Activated naive CD8-positive, alpha-beta T cell treated with anti-CD3 and anti-CD28 coated beads, Interleukin-2, amount 10 ng/mL, durations not matched to agents 7 days and 5 days (primary cell): ENCODE data around the gene RAB9A. TPM values are rescaled to one million over a fixed set of nuclear protein-coding genes. Genes with fewer than 3 reads are reported as not detected.
"Not testable (repeated sequence)": the region's sequence is repeated elsewhere in the genome, so short reads cannot be mapped to it uniquely, and the experiment has no call there.

Source experiments
- ATAC-seq: fragments of 150-1000 bp; cut with Tn5 transposase; one replicate; pipeline ENCODE4 v1.10.0; 2021; ENCODE audit warnings: low read depth, moderate library complexity
- POLR2A ChIA-PET: fragments of 350-600 bp; sonication (Branson Sonifier 250); formaldehyde crosslinking; loops from one replicate; lab custom pipeline; 2021; ENCODE audit warnings: antibody characterized with exemption; lab: Charles Lee
- DNase-seq: peaks from one replicate; pipeline ENCODE4 v3.0.0; 2021
- H3K27ac Mint-ChIP-seq: one replicate; pipeline ENCODE4 v1.8.0; 2022; ENCODE audit warnings: mild to moderate bottlenecking, mixed read lengths
- H3K27me3 Mint-ChIP-seq: one replicate; pipeline ENCODE4 v1.8.0; 2022; ENCODE audit warnings: mild to moderate bottlenecking, moderate library complexity, mixed read lengths
- H3K36me3 Mint-ChIP-seq: one replicate; pipeline ENCODE4 v1.8.0; 2021; ENCODE audit warnings: mild to moderate bottlenecking, mixed read lengths
- H3K4me1 Mint-ChIP-seq: one replicate; pipeline ENCODE4 v1.8.0; 2021; ENCODE audit warnings: mixed read lengths
- H3K4me3 Mint-ChIP-seq: one replicate; pipeline ENCODE4 v1.8.0; 2022; ENCODE audit warnings: mild to moderate bottlenecking, moderate library complexity, mixed read lengths
- H3K9me3 Mint-ChIP-seq: one replicate; pipeline ENCODE4 v1.8.0; 2021; ENCODE audit warnings: mixed read lengths
- total RNA-seq, 2 experiments: library from RNA; stranded (reverse); gene quantifications; one replicate each; pipeline ENCODE4 v1.2.3, GENCODE V29; 2021

RAB9A gene
- total RNA-seq, 2 experiments from 2014 or later = 13.4 to 18.3 TPM

GRCh38 chrX:13721819-13722519 lies 33.0 kb downstream of the RAB9A start:
- Mint-ChIP-seq H3K36me3 (peaks cover 46% of the 10 kb centered on the region), H3K9me3 (peaks cover 2% of the 10 kb centered on the region), H3K4me3 (no peak overlapping the region), H3K4me1 (peaks cover 32% of the 10 kb centered on the region), H3K27ac (peak overlapping the region; percentile 48), H3K27me3 (no peaks in the 10 kb centered on the region)
- ATAC-seq (no peak), DNase-seq (no peak)
- POLR2A ChIA-PET = interaction anchor here (0.7 to 1.3 kb wide), 2 partner anchors 13 to 307 kb away, joined by 7 to 10 read pairs; partner anchors contain the start of genes OFD1 and TRAPPC2

GRCh38 chrX:13724878-13725277 lies 36.0 kb downstream of the RAB9A start:
- not testable (repeated sequence) for DNase-seq, ATAC-seq, H3K9me3 Mint-ChIP-seq, H3K4me3 Mint-ChIP-seq, H3K27me3 Mint-ChIP-seq
- peaks cover 25% of the 10 kb centered on the region for H3K4me1 Mint-ChIP-seq
- H3K36me3 Mint-ChIP-seq = peaks cover 61% of the 10 kb centered on the region
- POLR2A ChIA-PET = interaction anchor here (2.1 kb wide), 1 partner anchor 10 kb away, joined by 7 read pairs; the partner anchor contains the start of genes OFD1 and TRAPPC2
- H3K27ac Mint-ChIP-seq = peak overlapping the region; percentile 30

GRCh38 chrX:13726583-13726982 lies 37.7 kb downstream of the RAB9A start:
- Mint-ChIP-seq H3K4me1 (peaks cover 27% of the 10 kb centered on the region), H3K36me3 (peaks cover 72% of the 10 kb centered on the region), H3K27ac (peak overlapping the region; percentile 21)
- not testable (repeated sequence) for H3K27me3 Mint-ChIP-seq, DNase-seq, H3K4me3 Mint-ChIP-seq, ATAC-seq, H3K9me3 Mint-ChIP-seq
- POLR2A ChIA-PET = interaction anchor here (2.1 kb wide), 1 partner anchor 8 kb away, joined by 7 read pairs; the partner anchor contains the start of genes OFD1 and TRAPPC2

GRCh38 chrX:13730523-13730922 lies 41.6 kb downstream of the RAB9A start:
- POLR2A ChIA-PET, ATAC-seq: not testable (repeated sequence)

GRCh38 chrX:13732246-13733067 lies 43.5 kb downstream of the RAB9A start:
- peaks cover 49% of the 10 kb centered on the region for H3K36me3 Mint-ChIP-seq

More at GRCh38 chrX:13730523-13730922, 41.6 kb downstream of the RAB9A start:
- Mint-ChIP-seq H3K36me3 (peaks cover 63% of the 10 kb centered on the region), H3K4me1 (peaks cover 33% of the 10 kb centered on the region)
- H3K4me3 Mint-ChIP-seq, H3K9me3 Mint-ChIP-seq, DNase-seq, H3K27ac Mint-ChIP-seq, H3K27me3 Mint-ChIP-seq: not testable (repeated sequence)

GRCh38 chrX:13733506-13733905 lies 44.6 kb downstream of the RAB9A start:
- Mint-ChIP-seq H3K27ac (peak overlapping the region; percentile 97), H3K36me3 (peaks cover 39% of the 10 kb centered on the region), H3K27me3 (no peaks in the 10 kb centered on the region), H3K9me3 (no peaks in the 10 kb centered on the region), H3K4me1 (peaks cover 23% of the 10 kb centered on the region), H3K4me3 (peak overlapping the region; percentile 99)
- POLR2A ChIA-PET = interaction anchor here (1.2 to 2.2 kb wide), 8 partner anchors 8 to 80 kb away, joined by 3 to 21 read pairs (median 7); partner anchors contain the start of genes RAB9A and TCEANC
- no peak for DNase-seq
- ATAC-seq = no peak

More at GRCh38 chrX:13732246-13733067, 43.5 kb downstream of the RAB9A start:
- peaks cover 25% of the 10 kb centered on the region for H3K4me1 Mint-ChIP-seq
- H3K9me3 Mint-ChIP-seq = no peaks in the 10 kb centered on the region
- no peak for DNase-seq
- no peak overlapping the region for H3K27ac Mint-ChIP-seq
- no peak for ATAC-seq
- H3K4me3 Mint-ChIP-seq = peak overlapping the region; percentile 45
- no peaks in the 10 kb centered on the region for H3K27me3 Mint-ChIP-seq
- POLR2A ChIA-PET = interaction anchor here (1.0 kb wide), 1 partner anchor 672 kb away, joined by 3 read pairs; no protein-coding TSS in a partner anchor

GRCh38 chrX:13734278-13735172 lies 45.6 kb downstream of the RAB9A start, which contains the start of the genes OFD1 and TRAPPC2:
TSS of gene OFD1 (plus strand) at chrX:13734748. CDS start at chrX:13735072, 324 bp downstream.
TSS of gene TRAPPC2 (minus strand) at chrX:13734620. CDS start at chrX:13719963, 14,657 bp downstream.
- peak within 1 kb of the TSS; percentile 99 for H3K4me3 Mint-ChIP-seq
- H3K27me3 Mint-ChIP-seq = no peaks in the 10 kb centered on the region
- peaks cover 23% of the 10 kb centered on the region for H3K4me1 Mint-ChIP-seq
- peaks cover 30% of the 10 kb centered on the region for H3K36me3 Mint-ChIP-seq
- H3K27ac Mint-ChIP-seq = peak within 1 kb of the TSS; percentile 97
- H3K9me3 Mint-ChIP-seq = no peaks in the 10 kb centered on the region
- POLR2A ChIA-PET = interaction anchor here (0.6 to 2.2 kb wide), 21 partner anchors 8 to 1601 kb away, joined by 3 to 21 read pairs (median 4); partner anchors contain the start of genes GEMIN8, RAB9A, TCEANC and TMSB4X
- ATAC-seq = peak; percentile 98
- peak; percentile 88 for DNase-seq

- Mint-ChIP-seq H3K36me3 (peaks cover 18% of the 10 kb centered on the region), H3K4me1 (peaks cover 17% of the 10 kb centered on the region), H3K27ac (peak overlapping the region; percentile 27), H3K9me3 (no peaks in the 10 kb centered on the region), H3K27me3 (no peaks in the 10 kb centered on the region), H3K4me3 (no peak overlapping the region)
- no peak for DNase-seq
- ATAC-seq = no peak
- POLR2A ChIA-PET = no interaction called here
These were observed 52.8 kb downstream of the RAB9A start for GRCh38 chrX:13741695-13742094.

GRCh38 chrX:13742397-13743176 lies 53.7 kb downstream of the RAB9A start:
- H3K36me3 Mint-ChIP-seq = peaks cover 19% of the 10 kb centered on the region
- H3K27ac Mint-ChIP-seq = peak overlapping the region; percentile 90
- H3K4me3 Mint-ChIP-seq = peak overlapping the region; percentile 70
- peaks cover 19% of the 10 kb centered on the region for H3K4me1 Mint-ChIP-seq
- POLR2A ChIA-PET = interaction anchor here (1.1 kb wide), 1 partner anchor 8 kb away, joined by 7 read pairs; the partner anchor contains the start of genes OFD1 and TRAPPC2
- no peaks in the 10 kb centered on the region for H3K27me3 Mint-ChIP-seq
- ATAC-seq (peak; percentile 80), DNase-seq (no peak)
- no peaks in the 10 kb centered on the region for H3K9me3 Mint-ChIP-seq

GRCh38 chrX:13747836-13748235 lies 58.9 kb downstream of the RAB9A start:
- H3K27me3 Mint-ChIP-seq = no peaks in the 10 kb centered on the region
- ATAC-seq = no peak
- peaks cover 19% of the 10 kb centered on the region for H3K36me3 Mint-ChIP-seq
- peaks cover 16% of the 10 kb centered on the region for H3K4me1 Mint-ChIP-seq
- no peak for DNase-seq
- H3K27ac Mint-ChIP-seq = no peak overlapping the region
- H3K4me3 Mint-ChIP-seq = no peak overlapping the region
- POLR2A ChIA-PET = no interaction called here
- no peaks in the 10 kb centered on the region for H3K9me3 Mint-ChIP-seq

GRCh38 chrX:13748486-13748885 lies 59.6 kb downstream of the RAB9A start:
- Mint-ChIP-seq H3K27ac (no peak overlapping the region), H3K4me3 (no peak overlapping the region), H3K4me1 (peaks cover 15% of the 10 kb centered on the region), H3K36me3 (peaks cover 23% of the 10 kb centered on the region), H3K9me3 (no peaks in the 10 kb centered on the region), H3K27me3 (no peaks in the 10 kb centered on the region)
- no peak for DNase-seq
- POLR2A ChIA-PET = interaction anchor here (1.1 kb wide), 1 partner anchor 14 kb away, joined by 3 read pairs; the partner anchor contains the start of genes OFD1 and TRAPPC2
- no peak for ATAC-seq
